GM19452 (cell line): ENCODE measurements around the gene ZNF408.

Experiments
- ATAC-seq: cut with Tn5 transposase; IDR thresholded peaks from one replicate; pipeline ENCODE4 v1.9.1; 2021; ENCODE audit not compliant: unreplicated experiment

ZNF408 gene

DNA sequence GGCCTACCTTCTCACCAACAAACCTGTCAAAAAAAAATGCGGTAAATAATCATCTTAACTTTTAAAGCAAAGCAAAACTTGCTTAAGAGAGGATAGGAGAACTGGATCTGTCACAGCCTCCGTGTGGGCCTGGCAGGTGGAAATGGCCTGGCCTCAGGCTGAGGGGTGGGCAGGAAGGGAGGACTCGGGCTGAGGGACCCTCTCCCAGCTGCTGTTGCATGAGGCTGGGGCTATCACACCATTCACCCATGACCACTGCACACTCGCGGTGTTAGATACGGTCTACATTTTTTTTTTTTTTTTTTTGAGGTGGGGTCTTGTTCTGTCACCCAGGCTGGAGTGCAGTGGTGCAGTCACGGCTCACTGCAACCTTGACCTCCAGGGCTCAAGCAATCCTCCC, 24.9 kb upstream of the ZNF408 start:
- no peak for ATAC-seq

DNA sequence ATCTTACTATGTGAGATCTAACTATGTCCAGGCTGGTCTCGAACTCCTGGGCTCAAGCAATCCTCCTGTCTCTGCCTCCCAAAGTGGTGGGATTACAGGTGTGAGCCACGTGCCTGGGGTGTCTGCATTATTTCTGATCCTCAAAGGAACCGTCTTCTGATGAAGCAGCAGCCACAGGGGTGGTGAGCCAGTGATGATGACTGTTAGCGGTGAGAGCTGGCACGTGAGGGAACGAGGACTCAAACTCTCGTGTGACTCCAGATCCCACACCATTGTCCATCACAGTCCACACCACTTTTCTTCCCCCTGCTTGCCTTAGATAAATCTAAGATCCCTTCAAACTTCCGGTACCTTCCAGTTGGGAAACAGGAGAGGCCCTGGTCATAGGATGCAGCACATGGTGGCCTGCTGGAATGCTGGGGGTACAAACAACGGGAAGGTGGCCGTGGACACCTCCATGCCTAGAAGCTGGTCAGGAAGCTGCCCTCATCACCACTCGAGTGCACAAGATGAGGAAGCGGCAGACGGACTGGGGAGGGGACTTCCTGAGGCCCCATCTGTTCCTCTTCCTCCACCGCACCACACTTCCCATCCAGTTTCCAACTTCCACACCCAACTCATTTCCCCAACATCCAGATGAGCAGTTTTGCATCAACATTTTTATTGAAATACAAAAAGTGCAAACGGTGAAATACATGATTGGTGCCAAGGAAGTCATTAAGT, 24.2 kb upstream of the ZNF408 start:
- ATAC-seq = no peak

DNA sequence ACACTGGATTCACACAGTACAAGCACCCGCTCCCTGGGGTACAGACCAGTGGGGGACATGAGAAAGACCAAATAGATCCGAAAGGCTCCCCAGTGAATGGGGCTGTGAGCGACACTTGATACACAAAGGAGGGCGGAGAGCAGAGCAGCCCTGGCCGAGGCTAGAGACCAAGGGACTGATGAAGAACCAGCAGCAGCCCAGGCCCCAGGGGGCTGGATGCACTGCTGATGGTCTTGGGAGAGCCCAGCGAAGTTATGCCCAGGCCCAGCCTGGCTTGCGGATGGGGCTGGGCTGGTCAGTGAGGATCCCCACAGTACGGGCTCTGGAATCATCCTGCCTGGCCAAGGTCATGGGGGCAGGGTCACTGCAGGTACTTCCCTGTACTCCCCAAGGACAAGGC, 23.7 kb upstream of the ZNF408 start:
- no peak for ATAC-seq

DNA sequence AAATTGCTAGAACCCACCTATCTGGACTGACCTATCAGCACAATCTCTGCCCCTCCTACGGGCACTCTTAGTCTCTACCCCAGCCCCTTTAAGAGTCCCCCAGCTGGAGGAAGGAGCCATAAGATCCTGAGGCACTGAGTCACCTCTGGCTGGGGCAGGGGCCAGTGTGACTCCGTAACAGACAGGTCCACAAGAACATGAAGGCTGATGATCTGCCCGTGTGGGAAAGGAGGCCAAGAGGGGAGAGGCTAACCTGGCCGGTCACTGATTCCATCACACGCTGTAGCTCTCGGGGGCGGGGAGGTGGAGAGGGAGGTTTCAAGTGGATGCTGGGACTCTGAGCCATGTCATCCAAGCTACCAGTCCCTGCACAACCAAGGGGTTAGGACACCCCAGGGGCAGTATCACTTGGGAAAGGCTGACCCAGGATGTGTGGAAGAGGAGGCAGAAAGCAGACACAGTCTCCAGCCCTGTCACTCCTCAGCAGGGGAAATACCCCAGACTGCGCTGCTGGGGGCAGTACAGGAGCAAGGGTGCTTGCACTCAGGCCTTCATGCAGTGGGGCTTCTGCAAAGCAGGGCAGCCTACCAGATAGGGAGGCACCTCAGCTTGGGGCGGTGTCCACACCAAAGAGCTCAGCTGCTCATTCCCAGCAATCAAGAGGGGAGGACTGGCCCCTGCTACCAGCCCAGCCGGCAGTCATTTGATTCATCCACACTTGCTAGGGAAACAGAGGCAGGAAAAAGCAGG, 22.7 kb upstream of the ZNF408 start:
- ATAC-seq = no peak

DNA sequence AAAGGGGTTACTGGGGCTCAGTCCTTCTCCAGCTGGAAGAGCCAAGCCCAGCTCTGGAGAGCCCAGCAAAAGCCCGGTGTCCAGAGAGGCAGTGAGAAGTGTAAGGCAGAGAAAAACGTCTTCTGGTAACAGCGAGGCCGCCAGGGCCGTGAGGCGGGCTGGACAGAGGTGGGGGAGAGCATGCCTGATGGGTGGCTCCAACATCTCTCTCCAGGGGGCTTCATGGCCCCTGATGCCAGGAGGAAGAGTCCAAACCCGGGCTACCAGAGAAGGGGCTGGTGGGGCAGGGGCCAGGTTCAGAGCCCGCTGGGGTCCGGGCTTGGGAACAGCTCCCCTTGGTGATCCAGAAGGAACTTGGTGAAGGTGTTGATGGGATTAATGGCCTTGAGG, 22.1 kb upstream of the ZNF408 start:
- ATAC-seq = no peak

DNA sequence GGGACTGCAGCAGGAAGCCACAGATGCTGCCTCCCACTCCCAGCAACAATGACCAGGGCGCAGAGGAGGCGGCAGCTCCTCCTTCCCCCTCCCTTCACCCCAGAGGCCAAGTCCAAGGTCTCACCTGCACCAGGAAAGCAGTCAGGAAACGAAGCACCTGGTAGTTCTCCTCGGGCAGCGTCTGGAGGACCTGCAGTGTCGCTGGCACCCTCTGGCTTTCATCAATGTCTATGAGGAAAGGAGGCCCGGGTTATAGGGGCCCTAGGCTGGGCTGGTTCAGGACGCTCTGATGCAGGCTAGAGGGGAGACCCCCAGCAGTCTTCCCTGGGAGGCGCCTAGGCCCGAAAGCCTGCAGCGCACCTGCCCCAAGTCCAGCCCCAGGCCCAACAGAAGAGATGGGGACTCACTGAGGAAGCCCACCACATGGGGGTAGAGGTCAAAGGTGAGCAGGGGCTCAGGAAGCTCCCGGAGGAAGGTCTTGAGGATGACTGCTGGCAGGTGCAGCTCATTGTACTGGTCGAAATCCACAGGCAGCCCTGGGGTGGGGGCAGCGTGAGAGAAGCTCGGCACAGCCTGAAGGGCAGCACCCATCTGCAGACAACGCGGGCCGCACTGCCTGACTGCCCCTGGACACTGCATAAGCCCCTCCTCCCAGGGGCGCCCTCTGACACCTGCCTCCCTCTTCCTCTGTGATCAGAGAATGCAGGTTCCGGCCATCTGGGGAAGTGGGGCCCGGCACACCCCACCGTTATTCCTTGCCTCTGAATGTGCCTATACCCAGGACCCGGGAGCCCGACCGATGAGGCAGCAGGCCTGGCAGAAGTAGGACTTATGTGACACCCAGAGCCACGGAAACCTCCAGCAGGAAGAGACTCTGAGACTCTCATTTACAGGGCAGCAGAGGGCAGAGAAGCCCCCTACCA, 21.3 kb upstream of the ZNF408 start:
- no peak for ATAC-seq

DNA sequence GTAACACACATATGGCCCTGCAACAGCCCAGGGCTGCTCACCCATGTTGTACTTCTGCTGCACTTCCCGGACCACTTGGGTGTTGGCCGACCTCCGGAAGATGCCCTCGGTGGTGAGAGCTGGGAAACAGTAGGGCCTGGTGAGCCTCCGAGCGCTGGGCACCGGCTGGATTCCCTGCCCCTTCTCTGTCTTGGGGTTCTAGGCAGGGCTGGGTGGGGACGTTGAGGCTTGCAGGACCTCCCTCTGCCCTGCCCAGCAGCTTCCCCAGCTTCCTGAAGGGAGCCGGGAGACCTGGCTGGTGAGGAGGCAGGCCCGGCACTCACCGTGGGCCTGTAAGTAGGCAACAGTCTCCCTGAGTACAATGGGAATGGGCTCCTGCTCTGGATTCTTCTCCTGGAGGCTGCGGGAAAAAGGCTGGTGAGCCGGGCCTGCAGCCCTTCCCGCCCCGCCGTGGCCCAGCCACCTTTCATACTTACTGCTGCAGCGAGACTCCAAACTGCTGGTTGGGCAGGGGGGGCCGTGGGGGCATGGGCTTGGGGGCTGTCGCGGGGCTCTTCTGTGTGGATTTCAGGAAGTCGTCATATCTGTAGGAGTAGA, 20.6 kb upstream of the ZNF408 start:
- ATAC-seq = no peak

DNA sequence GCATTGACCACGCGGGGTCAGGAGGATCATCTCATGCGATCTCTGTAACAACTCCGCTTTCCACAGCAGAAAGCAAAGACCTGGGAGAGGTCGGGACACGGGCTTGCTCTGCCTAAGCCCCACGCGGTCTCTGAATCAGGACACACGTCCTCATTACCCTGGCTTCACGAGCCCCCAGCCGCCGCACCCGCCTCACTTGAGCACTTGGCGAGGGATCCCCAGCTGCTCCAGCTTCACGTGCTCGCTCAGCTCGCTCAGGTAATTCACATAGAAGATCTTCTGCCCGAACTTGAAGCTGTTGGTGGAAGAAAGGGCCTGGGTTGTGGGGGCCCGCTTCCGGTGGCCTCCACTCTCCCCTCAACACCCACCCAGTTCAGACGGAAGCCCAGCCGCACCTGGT, 20.0 kb upstream of the ZNF408 start:
- ATAC-seq = no peak

DNA sequence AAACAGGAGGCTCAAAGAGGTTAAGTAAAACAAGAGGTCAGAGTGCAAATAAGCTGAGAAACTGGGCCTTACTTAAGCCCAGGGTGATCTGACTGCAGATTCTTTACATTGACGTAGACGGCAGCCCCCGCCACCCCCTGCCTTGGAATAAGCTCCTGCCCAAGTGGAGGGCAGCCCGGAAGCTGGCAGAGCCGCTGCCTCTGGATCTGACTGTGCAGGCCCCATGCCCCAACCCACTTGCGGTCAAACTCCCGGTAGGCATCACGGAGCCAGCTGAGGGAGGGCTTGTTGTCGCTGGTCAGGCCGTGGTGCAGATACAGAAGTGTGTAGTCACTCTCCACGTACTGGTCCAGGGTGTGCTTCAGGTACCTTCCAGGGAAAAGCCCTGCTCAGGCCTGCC, 19.0 kb upstream of the ZNF408 start:
- ATAC-seq = no peak

DNA sequence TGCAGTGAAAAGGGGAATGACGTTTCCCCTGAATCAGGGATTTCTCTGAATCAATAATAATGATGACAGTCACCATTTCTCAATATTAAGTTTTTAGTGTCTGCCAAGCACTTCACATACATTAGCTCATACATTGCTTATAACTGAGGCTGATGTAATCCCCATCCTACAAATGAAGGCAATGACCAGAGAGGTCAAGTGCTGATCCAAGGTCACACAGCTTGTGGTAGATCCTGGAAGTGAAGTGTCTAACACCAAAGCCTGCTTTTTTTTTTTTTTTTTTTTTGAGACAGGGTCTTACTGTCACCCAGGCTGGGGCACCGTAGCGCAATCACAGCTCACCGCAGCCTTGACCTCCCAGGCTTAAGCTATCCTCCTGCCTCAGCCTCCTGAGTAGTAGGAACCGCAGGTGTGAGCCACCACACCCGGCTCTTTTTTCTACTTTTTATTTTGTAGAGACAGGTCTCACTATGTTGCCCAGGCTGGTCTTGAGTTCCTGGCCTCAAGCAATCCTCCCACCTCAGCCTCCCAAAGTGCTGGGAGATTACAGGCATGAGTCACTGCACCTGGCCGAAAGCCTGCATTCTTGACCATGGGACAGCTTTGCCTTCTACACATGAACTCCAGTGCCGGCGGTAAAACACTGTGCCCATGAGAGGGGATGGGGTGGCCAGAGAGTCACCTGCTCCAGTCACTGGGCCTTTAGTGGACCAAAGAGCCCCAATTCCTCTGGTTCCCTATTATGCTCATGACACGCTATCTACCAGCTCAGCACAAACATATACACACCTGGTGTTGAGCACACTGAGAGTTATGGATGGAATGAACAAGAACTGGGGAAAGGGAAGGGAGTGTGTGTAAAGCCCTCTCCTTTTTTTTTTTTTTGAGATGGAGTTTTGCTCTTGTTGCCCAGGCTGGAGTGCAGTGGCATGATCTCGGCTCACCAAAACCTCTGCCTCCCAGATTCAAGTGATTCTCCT, 17.8 kb upstream of the ZNF408 start:
- no peak for ATAC-seq

DNA sequence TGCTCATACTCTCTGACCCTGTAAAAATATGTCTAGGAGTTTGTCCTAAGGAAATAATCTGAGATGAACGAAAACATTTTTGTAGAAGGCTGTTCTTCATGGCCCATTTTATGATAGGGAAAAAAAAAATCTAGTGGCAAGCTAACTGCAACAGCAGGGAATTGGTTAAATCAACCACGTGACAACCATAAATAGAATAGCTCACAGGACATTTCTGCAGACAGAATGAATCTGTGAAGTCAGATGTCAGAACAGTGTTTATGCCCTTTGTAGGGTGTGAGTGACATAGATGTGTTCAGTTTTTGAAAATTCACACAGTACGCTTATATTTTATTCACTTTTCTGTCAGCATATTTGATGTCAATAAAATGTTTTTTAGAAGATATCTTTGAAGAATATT, 16.5 kb upstream of the ZNF408 start:
- no peak for ATAC-seq

DNA sequence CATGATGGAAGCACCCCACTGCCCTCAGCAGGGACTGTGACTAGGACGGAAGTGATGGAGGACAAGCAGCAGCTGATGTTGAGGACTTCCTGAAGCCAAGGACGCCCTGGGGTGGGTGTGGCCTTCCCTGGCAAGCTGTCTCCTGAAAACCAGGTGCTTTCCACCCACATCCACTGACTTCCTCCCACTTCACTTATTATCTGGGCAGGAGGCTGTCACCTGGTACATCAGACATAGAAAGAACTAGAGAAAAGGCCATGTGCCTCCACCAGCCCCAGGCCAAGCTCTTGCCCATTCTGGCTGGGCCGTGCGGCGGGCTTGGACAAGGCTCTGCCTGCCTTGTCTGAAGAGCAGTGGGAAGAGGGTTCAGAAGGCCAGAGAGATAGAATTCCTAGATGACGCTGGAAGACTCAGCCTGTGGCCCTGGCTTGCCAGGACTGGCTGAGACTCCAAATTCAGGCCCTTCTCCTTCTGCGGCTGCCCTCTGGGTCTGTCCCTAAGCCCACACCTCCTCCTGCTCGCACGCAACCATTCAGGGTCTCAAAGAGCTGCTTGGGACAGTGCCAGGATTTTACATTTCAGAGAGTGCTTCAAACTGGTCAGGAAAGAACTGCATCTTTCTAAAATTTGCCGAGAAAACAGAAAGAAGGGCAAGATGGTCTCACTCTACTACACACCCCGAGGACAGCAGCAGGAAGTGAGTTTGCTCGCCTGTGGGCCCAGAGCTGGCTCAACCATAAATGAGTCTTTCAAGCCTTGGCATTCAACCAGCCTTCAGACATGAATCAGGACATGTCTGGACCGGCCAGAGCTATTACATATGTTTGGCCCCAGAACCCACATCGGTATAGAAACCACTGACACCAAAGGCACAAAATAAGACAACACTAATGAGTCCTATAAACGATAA, 13.7 kb upstream of the ZNF408 start:
- no peak for ATAC-seq

DNA sequence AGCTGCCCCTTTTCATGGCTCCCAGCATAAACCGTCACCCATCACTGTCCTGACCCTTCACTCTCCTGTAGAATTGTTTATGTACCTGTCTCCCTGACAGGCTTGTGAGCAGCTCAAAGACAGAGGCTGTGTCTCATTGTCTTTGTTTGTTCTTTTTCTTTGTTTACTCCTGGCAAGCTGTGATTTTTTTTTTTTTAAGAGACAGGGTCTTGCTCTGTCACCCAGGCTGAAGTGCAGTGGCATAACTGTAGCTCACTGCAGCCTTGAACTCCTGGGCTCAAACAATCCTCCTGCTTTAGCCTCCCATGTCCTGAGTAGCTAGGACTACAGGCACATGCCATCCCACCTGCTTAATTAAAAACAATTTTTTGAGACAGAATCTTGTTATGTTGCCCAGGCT, 10.1 kb upstream of the ZNF408 start:
- no peak for ATAC-seq

DNA sequence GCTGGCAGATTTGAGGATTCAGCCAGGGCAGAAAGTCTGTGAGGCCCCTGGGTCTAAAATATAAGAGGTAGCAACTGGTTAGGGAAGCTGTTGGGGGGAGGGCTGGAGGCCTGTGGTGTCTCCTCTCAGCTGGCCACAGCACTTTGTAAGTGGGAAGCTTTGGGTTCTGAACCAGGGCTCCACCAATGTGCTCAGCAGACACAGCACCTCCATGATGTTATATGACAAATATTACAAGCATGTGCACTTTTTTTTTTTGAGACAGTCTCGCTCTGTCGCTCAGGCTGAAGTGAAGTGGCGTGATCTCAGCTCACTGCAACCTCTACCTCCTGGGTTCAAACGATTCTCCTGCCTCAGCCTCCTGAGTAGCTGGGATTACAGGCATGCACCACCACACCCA, 8.4 kb upstream of the ZNF408 start:
- ATAC-seq = no peak

DNA sequence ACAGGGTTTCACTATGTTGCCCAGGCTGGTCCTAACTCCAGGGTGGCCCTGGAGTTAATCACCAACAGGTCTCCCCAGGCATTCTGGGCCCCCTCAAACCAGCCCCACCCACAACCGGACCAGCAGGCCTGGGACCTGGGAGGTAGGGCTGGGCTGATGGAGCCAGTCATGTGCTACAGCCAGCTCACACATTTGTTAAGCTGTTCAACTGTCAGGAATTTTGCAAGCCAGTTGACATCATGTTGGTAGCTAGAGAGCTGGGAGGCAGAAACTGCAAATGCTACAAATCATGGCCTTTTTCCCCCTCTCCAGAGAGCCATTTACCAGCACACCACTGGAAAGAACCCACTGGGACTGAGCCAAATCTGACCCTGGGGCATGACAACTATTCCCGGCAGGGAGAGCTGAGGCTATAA, 7.2 kb upstream of the ZNF408 start:
- no peak for ATAC-seq

DNA sequence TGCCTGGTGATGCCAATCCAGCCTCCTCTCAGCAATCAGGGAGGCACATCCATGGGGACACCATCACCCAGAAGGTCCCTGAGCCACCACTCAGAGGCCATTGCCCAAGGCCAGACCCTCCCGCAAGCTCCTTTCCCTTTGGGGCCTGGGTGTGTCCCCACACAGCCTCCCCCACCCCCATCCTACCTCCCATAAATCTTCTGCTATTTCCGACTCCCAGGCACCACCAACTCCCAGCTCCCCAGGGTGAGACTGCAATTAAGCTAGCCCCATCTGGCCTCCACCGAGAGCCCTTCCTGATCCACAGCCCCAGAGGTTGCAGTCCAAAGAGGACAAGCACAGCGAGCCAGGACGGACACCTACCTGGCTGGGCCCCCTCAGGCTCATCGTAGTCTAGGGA, 6.8 kb upstream of the ZNF408 start:
- no peak for ATAC-seq

DNA sequence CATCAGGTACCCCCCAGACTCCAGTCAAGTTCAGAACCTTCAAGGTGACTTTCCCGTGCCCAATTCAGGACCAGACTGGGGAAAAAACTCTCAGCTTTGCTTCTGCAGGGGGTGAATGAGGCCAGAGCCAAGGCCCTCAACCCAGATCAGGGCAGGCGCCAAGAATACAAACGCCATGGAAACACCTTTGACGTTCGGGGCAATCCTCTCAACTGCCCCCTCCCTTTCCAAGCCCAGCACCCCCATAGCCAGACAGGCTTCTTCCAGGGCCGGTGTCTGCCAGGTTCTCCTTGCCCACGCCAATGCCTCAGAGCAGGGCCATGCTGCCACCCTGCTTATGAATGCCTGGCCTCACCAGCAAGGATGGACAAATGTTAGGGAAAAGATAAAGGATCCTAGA, 6.2 kb upstream of the ZNF408 start:
- no peak for ATAC-seq

DNA sequence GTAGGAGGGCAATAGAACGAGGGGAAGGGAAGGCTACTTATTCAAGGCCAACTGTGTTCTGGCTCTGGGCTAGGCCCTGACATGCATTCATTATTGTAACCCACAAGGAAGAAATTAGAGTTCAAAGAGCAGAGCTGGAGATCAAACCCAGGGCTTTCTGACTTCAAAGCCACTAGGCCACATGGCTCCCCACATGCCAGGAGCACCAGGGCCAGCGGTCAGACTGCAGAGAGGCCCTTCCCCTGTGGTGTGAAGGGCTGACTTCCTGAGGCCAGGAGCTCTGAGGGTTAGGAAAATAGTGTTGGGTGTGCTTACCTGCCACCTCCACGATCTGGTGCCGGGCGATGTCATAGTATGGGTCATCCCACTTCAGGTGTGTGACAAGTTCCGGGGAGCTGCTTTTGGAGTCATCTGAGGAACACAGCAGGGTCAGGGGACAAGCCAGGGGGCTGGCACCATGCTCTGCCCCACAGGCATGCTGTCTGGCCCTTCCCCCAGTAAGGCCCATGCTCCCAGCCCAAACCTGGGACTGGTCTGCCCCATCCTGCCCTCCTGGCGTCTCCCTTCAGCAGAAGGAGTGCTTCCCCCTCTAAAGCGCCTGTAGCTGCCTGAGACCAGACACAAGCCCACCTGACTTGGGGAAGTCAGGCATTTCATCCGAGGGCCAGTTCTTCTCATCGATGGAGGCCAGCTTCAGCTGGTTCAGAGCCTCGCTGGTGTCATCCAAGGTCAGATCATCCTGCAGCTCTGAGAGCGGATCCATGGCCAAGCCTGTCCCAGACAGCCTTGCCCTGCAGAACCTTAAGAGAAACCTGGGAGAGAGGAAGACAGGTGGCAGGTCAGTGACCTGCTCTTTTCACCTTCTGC, 5.3 kb upstream of the ZNF408 start:
- no peak for ATAC-seq
